ENCODE data around the gene RGL1. TPM values are rescaled to one million over a fixed set of nuclear protein-coding genes. Genes with fewer than 3 reads are reported as not detected.
A peak's percentile ranks its signal among the peaks of the same experiment; 100 is the strongest.
"Not testable (repeated sequence)": the region's sequence is repeated elsewhere in the genome, so short reads cannot be mapped to it uniquely, and the experiment has no call there.

RGL1 gene
- total RNA-seq, 1 donor from 2014 or later: 0.26 TPM

DNA sequence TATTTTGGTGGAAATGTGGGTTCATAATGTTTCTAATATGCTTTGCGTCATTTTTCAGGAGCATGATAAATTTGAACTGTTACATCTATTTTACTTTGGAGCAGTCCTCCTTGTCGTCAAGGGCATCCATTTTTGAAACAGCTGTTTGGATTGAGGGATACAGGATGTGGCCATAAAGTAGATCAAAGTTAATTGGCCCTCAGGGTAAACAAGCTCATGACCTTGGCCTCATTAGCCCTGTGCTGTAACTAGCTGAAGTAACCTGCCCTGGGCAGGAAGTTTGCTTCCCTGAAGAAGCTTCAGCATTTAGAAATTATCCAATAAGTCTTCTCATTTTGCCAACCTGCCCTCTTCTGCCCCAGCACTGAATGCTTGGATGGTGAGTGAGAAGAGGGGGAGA is 24.8 kb upstream of the RGL1 start:
- no peaks in the 10 kb centered on the region for H3K27me3 ChIP-seq (ENCODE audit: control insufficient read depth, insufficient read depth, low read length)
- no peak for FAIRE-seq
- TF ChIP-seq, protein P1, sequence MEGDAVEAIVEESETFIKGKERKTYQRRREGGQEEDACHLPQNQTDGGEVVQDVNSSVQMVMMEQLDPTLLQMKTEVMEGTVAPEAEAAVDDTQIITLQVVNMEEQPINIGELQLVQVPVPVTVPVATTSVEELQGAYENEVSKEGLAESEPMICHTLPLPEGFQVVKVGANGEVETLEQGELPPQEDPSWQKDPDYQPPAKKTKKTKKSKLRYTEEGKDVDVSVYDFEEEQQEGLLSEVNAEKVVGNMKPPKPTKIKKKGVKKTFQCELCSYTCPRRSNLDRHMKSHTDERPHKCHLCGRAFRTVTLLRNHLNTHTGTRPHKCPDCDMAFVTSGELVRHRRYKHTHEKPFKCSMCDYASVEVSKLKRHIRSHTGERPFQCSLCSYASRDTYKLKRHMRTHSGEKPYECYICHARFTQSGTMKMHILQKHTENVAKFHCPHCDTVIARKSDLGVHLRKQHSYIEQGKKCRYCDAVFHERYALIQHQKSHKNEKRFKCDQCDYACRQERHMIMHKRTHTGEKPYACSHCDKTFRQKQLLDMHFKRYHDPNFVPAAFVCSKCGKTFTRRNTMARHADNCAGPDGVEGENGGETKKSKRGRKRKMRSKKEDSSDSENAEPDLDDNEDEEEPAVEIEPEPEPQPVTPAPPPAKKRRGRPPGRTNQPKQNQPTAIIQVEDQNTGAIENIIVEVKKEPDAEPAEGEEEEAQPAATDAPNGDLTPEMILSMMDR (IDR thresholded peaks at IDR 0.05; ENCODE audit: insufficient read depth, low read length, severe bottlenecking): no peak
- DNase-seq (ENCODE audit: low read depth): no peak
- H3K4me3 ChIP-seq (ENCODE audit: low read depth, low read length): no peak overlapping the region
- no peaks in the 10 kb centered on the region for H3K36me3 ChIP-seq (ENCODE audit: control insufficient read depth, insufficient read depth, low read length)

DNA sequence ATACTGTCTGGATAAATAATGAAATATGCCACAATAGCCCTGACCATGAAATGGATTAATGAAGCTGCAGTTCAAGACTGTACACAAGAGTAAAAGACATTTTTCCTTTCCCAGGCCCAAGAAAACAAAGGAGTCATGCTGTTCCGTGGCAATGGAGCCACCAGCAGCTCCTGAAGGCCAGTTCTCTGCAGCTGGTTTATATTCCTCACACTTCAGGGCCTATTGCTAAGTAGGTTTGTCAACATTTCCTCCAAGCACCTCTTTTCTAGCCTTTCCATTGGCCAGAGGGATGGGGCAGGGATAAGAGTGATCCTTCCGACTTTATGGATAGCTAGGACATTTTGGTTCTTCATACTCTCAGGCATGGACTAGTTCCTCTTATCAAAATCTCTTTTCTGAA is 24.2 kb upstream of the RGL1 start:
- FAIRE-seq: no peak
- H3K36me3 ChIP-seq (ENCODE audit: control insufficient read depth, insufficient read depth, low read length): no peaks in the 10 kb centered on the region
- no peaks in the 10 kb centered on the region for H3K27me3 ChIP-seq (ENCODE audit: control insufficient read depth, insufficient read depth, low read length)
- no peak overlapping the region for H3K4me3 ChIP-seq (ENCODE audit: low read depth, low read length)
- no peak for DNase-seq (ENCODE audit: low read depth)
- TF ChIP-seq, protein P1 (IDR thresholded peaks at IDR 0.05; ENCODE audit: insufficient read depth, low read length, severe bottlenecking): no peak

DNA sequence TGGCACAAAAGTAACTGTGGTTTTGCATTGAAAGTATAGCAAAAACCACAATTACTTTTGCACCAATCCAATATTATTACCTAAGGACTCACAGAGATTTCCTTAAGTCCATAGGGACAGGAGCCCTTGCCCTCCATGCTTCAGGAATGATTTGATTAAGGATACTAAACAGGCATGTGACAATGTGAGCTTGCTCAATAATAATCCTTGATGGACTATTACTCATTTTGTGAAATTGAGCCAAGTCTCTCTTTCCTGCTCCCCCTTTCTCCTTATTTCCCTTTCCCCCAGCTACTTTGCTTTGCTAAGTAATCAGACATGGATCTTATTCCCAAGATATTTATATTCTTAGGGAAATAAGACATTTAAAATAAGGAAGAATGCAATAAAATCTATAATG is 21.6 kb upstream of the RGL1 start:
- no peaks in the 10 kb centered on the region for H3K27me3 ChIP-seq (ENCODE audit: control insufficient read depth, insufficient read depth, low read length)
- FAIRE-seq (no peak), DNase-seq (ENCODE audit: low read depth) (peak; percentile 62)
- TF ChIP-seq, protein P1 (IDR thresholded peaks at IDR 0.05; ENCODE audit: insufficient read depth, low read length, severe bottlenecking): no peak
- H3K4me3 ChIP-seq (ENCODE audit: low read depth, low read length): no peak overlapping the region
- no peaks in the 10 kb centered on the region for H3K36me3 ChIP-seq (ENCODE audit: control insufficient read depth, insufficient read depth, low read length)

DNA sequence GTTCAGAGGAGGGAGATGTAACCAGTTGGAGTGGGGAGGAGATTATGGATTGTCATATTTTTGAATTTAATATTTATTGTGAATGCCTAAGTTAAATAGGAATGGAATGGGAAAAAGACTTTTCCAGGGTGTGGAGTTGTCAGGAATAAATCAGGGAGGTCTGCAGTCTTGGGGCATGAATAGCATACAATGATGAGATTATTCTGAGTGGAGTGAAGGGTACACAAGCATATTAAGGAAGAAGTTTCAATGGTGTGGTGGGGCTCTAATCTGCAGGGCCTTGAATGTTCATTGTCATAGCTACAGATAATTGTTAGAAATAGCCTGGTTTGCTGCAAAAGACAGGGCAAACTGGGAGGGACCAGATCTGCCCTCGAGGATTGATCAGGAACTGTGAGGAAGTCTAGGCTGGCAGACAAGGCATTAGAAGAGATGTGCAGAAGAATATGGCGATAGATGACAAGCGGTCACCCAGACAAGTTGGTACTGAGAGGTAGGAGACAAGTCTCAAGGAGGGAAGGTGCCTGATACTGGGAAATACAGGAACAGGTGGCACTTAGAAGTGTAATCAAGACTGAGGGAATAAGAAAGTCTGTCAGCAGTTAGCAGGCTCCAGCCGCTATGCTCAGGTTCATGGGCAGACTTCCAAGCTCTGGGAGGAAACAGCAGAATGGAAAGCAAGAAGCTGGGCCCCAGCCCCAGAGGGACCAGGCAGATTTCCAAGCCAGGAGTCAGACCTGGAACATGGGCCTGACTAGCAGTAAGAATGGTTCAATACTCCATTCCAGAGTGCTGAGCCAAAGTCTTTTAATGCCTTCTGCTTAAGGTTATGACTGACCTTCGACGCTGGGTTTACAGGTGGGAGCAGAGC is 20.9 kb upstream of the RGL1 start:
- no peaks in the 10 kb centered on the region for H3K27me3 ChIP-seq (ENCODE audit: control insufficient read depth, insufficient read depth, low read length)
- FAIRE-seq (peak; percentile 13), DNase-seq (ENCODE audit: low read depth) (no peak)
- no peaks in the 10 kb centered on the region for H3K36me3 ChIP-seq (ENCODE audit: control insufficient read depth, insufficient read depth, low read length)
- TF ChIP-seq, protein P1 (IDR thresholded peaks at IDR 0.05; ENCODE audit: insufficient read depth, low read length, severe bottlenecking): no peak
- no peak overlapping the region for H3K4me3 ChIP-seq (ENCODE audit: low read depth, low read length)

DNA sequence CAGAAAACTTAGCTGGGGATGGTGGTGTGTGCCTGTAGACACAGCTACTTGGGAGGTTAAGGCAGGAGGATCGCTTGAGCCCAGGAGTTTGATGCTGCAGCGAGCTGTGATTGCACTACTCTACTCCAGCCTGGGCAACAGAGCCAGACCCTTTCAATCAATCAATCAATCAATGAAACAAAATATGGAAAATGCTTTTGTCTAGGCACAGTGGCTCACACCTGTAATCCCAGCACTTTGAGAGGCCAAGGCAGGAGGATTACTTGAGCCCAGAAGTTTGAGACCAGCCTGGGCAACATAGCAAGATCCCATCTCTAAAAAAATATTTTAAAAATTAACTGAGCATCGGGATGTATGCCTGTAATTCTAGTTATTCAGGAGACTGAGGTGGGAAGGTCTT is 19.0 kb upstream of the RGL1 start:
- FAIRE-seq; H3K36me3 ChIP-seq (ENCODE audit: control insufficient read depth, insufficient read depth, low read length); H3K4me3 ChIP-seq (ENCODE audit: low read depth, low read length); H3K27me3 ChIP-seq (ENCODE audit: control insufficient read depth, insufficient read depth, low read length); DNase-seq (ENCODE audit: low read depth): not testable (repeated sequence)

DNA sequence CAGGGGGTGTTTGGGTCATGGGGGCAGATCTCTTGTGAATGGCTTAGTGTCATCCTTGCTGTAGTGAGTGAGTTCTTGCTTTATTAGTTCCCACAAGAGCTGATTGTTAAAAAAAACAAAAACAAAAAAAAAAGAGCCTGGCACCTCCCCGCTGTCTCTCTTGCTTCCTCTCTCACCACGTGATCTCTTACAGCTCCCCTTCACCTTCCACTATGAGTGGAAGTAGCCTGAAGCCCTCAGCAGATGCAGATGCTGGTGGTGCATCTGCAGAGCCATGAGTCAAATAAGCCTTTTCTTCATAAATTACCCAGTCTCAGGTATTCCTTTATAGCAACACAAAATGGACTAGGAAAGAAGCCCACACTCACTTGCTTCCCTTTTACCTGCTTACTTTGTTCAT is 17.2 kb upstream of the RGL1 start:
- no peak for DNase-seq (ENCODE audit: low read depth)
- no peaks in the 10 kb centered on the region for H3K27me3 ChIP-seq (ENCODE audit: control insufficient read depth, insufficient read depth, low read length)
- no peak overlapping the region for H3K4me3 ChIP-seq (ENCODE audit: low read depth, low read length)
- FAIRE-seq: no peak
- TF ChIP-seq, protein P1 (IDR thresholded peaks at IDR 0.05; ENCODE audit: insufficient read depth, low read length, severe bottlenecking): no peak
- H3K36me3 ChIP-seq (ENCODE audit: control insufficient read depth, insufficient read depth, low read length): no peaks in the 10 kb centered on the region

Data from bronchial epithelial cell (primary cell).